GM18526 (cell line): ENCODE measurements around the gene PKP1.

Experiments used
- POLR2A ChIP-seq: IDR thresholded peaks from 3 replicates; pipeline ENCODE4 v1.6.1; 2011; ENCODE audit not compliant: insufficient read length; ENCODE audit errors: extremely low read depth

PKP1 gene

DNA sequence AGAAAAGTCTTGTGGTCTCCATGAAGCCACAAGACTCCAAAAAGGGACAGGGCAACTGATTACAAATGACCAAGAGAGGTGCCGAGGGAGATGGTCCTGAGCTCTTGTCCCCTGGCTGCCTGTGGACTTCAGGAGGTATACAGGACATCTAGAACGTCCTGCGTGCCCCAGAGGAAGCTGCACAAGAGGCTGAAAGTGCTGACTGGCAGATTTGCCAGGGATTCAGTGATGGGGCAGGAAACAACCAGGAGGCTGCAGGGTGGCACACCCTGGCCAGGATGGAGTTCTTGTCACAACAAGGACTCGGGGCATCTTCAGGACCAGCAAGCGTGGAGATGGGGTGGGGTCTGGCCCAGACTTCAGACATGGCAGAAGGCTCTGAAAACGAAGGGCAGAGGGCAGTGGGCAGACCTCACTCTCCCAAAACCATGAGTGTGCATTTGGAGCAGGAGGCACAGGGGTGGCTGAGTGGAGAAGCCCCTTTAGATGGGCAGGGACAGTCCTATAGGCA is 13.4 kb upstream of the PKP1 start:
- TF ChIP-seq POLR2A = no peak

DNA sequence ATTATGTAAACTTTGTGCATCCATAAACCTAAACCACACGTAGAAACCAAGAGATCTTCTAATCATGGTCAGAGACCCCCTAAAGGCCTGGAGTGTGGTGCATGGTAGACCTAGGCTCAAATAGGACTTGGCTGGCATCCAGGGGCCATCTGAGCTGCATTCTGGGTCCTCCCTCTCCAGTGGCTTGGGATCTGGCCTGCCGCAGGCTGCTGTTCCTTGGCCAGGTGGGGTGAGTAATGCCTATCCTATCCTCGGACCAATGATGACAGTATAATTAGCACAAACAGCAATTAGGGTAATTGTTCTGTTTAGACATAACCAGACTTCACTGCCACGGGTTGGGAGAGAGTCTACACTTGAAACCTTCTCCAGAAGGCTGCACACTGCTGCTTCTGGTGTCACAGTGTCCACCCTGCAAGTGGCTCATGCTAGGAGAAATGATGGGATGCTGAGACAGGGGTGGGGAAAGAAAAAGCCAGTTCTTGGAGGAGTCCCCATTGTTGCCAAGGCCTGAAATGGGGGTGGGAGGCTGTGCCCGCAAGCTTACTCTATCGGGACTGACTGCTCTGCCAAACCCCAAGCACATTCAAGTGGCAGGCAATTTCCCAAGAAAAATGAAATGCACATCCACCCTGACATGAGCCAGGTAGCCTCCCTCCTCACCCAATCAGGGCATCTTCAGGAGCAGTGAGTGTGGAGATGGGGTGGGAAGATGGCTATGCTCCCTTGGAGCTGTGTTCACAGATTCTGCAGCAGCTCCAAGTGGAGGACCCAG is 12.5 kb upstream of the PKP1 start:
- no peak for TF ChIP-seq POLR2A

DNA sequence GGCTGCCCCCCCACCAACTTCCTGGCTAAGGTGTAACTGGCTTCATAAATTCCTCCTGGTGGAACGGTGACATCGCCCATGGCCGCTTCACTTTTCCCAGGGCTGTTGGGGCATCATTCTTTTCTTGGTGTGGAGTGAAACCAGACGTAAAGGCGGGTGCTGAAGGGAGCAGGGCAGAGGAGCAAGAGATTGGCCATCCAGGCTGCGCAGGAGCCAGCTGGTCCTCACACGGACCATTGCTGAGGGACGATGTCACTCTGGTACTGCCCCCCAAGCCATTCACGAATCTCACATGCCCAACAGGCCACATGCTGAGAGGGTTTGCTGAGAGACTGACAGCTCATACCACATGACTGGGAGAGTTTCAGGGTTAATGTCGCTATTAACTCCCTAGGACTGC is 10.5 kb upstream of the PKP1 start:
- TF ChIP-seq POLR2A = no peak

DNA sequence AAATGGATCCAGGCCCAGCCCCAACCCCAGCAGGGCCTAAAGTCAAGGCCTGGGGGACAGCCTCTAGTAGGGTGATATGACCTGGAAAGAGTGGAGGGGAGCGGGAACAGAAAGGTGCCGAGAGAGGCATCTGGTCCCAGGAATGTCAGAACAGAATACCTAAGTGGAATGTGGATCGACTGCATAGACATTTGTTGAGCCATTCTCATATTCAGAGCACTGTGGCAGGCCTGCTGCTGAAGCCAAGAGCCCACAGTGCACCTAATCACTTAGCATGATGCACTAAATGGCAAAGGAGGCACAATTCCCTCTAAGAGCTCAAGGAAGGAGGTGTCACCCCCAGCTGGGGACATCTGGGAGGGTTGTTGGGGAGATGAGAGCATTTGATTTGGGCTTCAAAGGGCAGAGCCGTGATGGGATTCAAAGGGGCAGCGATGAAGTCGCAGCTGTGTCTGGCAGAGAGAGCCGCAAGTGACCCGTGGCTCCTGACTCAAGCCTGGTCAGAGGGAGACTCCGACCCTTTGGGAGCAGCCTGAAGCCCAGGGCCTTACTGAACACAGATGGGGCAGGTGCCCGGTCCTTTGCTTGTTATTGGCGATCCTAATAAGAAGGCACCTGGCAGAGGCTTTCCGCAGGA is 8.6 kb upstream of the PKP1 start:
- TF ChIP-seq POLR2A = no peak

DNA sequence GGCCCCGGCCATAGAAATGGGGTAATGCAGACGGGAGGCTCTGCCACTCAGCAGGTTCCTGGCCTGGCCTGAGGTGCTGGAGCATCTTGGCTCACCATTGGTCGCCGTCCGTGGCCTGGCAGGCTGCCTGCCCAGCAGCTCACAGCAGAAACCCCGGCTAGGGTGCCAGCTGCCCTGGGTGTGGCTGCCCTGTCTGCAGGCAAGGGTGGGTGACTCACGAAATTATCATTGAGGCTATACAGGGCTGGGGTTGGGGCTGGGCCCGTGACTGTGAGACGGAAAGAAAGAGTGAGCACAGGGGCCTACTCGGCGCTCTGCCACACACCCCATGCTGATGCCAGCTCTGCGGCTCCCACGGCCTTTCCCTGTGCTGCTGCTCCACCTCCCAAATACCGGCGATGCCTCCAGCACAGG is 8.0 kb upstream of the PKP1 start:
- no peak for TF ChIP-seq POLR2A

DNA sequence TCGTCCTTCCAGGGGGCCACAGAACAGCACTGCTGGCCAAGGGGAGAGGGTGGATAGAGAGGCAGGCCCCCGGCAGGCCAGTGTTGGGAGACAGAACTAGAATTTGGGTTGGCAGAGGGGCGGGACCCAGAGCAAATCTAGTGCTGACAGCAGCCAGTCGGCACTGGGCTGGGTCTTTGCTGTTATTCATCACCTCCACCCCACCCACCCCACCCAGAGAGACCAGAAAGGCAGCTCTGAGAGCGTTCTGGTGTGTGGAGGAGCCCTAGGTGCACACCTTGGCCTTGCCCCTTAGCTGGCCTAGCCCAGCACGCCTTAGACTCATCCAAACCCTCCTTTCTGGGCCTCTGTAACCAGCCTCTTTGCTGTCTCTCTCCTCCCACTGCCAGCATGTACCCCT is 6.4 kb upstream of the PKP1 start:
- no peak for TF ChIP-seq POLR2A

DNA sequence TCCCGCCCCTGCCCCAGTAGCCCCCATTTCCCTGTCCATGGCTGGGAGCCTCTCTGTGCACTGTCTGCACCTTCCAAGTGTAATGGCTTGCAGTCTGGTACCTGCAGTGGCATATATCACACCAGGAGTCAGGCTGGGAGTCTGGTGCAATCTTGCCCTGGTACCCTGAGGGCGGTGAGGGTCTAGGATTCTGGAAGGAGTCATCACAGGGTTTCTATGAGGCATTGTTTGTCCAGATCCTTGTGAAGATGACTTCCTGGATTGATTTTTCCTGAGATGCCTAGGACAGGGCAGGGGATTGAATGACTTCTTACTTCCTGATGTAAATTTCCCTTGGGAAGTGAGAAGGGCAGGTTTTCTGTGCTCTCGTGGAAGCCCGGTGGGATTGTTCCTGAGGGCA is 5.9 kb upstream of the PKP1 start:
- no peak for TF ChIP-seq POLR2A

DNA sequence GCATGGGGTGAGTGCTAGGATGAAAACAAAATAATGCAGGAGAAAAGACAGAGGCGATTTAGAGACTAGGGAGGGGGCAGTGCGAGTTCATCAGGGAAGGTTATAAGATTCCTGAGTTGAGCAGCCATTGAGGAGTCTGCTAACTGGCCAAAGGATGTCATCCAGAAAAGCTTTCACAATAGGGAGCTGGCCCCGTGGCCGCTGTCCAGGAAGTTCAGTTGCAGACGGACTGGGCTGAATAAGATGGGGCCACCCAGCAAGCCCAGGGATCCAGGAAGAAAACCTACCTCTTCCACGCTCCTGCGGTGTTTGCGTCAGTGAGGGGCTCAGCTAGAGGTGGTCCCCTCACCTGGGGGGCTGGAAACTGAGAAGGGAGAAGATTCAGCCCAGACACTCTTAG is 4.0 kb upstream of the PKP1 start:
- no peak for TF ChIP-seq POLR2A

DNA sequence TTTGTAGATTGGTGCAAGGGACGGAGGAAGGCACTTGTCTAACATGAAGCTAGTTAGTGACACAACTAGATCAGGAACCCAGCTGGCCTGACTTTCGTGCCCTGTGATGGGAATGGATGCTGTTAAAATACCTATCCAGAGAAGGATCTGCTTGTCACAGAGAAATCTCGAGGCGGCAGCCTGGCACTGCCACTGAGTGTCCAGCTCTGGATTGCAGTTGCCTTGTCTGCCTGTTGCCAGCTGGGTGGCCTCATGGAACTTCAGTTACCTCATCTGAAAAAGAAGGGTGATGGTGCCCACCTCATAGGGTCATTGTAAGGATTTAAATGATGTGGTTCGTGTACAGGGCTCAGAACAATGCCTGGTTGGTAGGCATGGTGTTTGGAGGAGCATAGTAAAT is 2.4 kb upstream of the PKP1 start:
- TF ChIP-seq POLR2A = no peak

DNA sequence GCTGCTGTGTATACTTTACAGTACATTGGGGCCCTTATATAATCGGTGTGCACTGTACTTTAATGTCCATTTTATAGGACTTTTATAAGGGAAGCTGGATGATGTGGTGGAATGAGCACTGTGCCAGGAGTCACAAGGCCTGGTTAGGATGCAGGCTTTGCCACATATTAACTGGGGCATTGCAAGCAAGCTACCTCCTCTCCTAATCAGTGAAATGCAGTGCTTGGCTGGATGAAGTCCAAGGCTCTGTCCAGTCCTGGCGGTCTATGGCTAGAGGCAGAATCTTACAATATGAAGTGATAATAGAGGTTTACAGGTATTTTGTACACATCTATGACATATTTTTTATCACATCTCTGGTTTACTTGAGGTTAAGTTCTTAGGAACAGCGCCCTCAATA is 1.7 kb upstream of the PKP1 start:
- no peak for TF ChIP-seq POLR2A

DNA sequence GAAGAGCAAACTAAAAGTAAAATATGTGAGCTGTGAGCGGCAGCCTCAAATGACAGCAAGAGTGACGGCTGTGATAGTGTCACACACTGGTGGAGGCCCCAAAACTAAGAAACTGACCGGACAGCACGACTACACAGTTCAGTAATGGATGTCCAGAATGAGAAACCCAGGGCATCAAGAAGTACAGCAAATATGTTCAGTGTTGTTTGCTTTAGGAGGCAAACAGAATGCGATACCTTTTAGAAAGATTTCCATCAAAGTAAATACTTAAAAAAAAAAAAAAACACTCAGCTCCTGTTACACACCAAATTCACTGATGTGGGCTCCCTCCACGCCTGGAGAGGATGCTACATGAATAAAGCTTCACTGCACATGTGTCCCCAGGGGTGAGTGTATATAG is 1.1 kb upstream of the PKP1 start:
- no peak for TF ChIP-seq POLR2A

DNA sequence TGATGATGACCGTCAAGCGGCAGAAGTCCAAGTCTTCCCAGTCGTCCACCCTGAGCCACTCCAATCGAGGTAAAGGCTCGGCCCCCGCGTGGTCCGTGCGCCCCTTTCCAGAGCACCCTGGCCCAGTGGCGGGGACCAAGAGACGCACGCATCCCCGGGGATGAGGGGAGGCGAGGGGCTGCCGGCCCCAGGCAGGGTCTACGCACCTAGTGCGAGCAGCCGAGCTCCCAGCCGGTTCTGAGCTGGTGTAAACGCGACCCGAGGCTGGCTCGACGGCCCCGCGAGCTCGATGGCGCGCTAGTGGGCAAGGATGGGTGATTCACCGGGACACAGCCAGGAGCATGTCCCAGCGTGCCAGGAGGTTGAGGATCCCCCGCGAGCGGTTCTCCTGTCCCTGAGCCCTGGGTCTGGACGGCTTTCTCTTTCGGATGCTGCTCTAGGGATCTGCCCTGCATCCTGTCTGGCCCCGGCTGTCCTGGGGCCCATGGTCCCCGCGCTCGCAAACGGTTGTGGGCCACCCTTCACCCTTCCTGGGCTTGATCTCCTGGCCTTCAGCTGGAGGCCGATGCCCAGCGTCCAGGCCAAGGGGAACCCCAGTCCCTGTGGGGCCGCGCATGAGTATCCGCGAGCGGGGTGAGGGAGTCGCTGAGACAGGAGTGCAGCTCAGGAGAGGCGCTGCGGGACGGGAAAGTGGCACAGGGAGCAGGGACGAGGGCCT is 689 bp downstream of the PKP1 start:
- no peak for TF ChIP-seq POLR2A

DNA sequence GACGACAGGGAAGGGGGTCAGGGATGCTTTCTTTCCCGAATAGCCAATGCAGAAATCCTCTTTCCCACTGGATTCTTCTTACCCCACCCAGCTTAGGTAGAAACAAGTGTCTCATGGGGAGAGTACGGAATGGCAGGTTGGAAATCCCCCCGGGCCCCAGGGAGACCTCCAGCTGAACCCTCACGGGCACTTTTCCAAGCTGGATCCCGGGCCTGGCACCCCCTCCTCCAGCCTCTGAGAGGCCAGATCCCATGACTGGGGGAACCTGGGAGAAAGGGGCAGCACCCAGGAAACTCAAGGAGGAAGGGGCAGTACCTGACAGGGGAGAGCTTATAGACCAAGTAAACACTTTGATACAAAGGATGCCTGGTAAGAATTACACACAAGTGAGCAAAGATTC is 1.3 kb downstream of the PKP1 start:
- no peak for TF ChIP-seq POLR2A

DNA sequence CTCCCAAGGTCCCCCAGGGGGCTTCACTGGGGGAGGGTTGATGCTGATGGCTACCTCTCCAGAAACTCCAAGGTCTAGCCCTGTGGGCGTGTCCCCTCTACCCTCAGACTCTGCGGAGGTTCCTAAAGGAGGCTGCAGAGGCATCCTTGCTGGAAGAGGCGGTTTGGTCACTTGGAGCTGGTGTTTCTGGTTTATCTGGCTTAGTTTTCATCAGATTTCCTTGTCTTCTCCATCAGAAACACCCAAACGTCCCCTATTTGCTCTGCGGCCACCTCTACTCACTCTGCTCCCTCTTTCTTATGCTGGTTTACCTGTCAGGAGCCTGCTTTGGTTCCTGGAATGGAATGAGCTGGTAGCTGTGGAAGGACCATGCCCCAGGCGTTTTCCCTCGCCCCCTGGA is 2.5 kb downstream of the PKP1 start:
- no peak for TF ChIP-seq POLR2A

DNA sequence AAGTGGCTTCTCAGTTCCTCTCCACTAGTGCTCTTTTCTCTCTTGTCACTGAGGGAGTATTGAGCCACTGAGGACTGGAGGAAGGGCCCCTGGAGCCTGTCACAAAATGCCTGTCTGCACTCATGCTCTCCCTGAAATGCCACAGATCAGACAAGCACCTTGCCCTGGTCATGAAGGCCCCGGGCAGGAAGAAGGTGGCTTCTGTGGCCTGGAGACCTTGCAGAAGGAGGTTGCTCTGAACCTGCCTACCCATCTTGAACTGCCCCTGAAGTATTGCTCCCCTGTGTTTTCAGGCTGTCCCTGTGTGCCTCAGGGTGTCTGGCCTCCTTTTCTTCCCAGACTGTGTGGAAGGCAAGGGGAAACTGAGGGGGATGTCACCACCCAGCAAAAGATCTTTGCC is 3.1 kb downstream of the PKP1 start:
- TF ChIP-seq POLR2A = no peak

DNA sequence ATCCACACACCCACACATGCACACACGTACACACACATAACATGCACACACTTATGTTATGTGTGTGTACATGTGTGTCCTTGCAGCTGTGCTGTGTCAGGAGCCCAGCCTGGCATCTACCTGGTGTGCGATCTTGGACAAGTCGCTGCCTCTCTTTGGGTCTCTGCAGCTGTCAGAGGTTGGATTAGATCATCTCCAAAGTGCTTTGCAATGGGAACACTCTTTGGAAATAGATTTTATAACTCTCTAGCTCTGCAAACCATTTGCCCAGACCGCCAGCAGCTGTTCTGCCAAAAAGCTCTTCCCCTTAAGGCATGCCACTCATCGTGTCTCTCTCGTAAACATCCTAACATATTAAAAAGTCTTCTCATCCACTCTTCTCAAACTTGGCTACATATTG is 4.7 kb downstream of the PKP1 start:
- no peak for TF ChIP-seq POLR2A
